Measurements from ENCODE around the gene LPXN. TPM values are rescaled to one million over a fixed set of nuclear protein-coding genes. Genes with fewer than 3 reads are reported as not detected.

LPXN gene
- total and polyA plus RNA-seq, 10 of the 15 experiments (the other 5 are each of a cell fraction or from before 2014, with no cell fraction given) = 131 to 349 (median 201) TPM

- in situ Hi-C loops (cut with MboI) = loop anchor here (25.0 kb wide), 2 partner anchors 1065 to 1260 kb away; partner anchors contain the start of genes P2RX3, PATL1 and SSRP1
- no peak for TF ChIP-seq RCOR1 (conservative IDR thresholded peaks at IDR 0.05; ENCODE audit: low read depth, low read length)
- no peak for TF ChIP-seq IRF3 (IDR thresholded peaks at IDR 0.05)
- no peak for TF ChIP-seq TARDBP (IDR thresholded peaks at IDR 0.05; ENCODE audit: borderline replicate concordance)
- TF ChIP-seq ZBTB4 (CRISPR knock-in tag; IDR thresholded peaks at IDR 0.05) = no peak
- no peak for TF ChIP-seq HDAC2 (IDR thresholded peaks at IDR 0.05)
- no peak for TF ChIP-seq KAT2A (conservative IDR thresholded peaks at IDR 0.05; ENCODE audit: control insufficient read depth, low read depth, low read length)
- TF ChIP-seq ESRRA (IDR thresholded peaks at IDR 0.05; ENCODE audit: low read length) = no peak
- no peak for TF ChIP-seq SREBF1 (IDR thresholded peaks at IDR 0.05; ENCODE audit: low read length)
- no peak for TF ChIP-seq RAD21 (IDR thresholded peaks at IDR 0.05; ENCODE audit: insufficient read depth, low read depth, low read length)
- TF ChIP-seq SMARCA5 (IDR thresholded peaks at IDR 0.05) = no peak
- TF ChIP-seq SMC3 (IDR thresholded peaks at IDR 0.05; ENCODE audit: borderline replicate concordance, low read length) = no peak
- TF ChIP-seq NFYB (IDR thresholded peaks at IDR 0.05; ENCODE audit: insufficient read depth, low read depth, low read length) = no peak
- no peak for TF ChIP-seq SMAD1 (IDR thresholded peaks at IDR 0.05; ENCODE audit: low read depth, partially characterized antibody)
- TF ChIP-seq USF1 (IDR thresholded peaks at IDR 0.05; ENCODE audit: borderline replicate concordance, extremely low read length, insufficient read depth, low read depth, low read length) = no peak
- no peak for TF ChIP-seq ZBTB11 (CRISPR knock-in tag; IDR thresholded peaks at IDR 0.05)
Measured at GRCh38 chr11:58597486-58598144, 22.0 kb upstream of the LPXN start.

More at GRCh38 chr11:58597486-58598144, 22.0 kb upstream of the LPXN start:
- SMC1A ChIA-PET (ENCODE audit: uncharacterized antibody, unreplicated experiment) = interaction anchor here (0.9 to 3.6 kb wide), 7 partner anchors 9 to 32 kb away, joined by 3 to 15 read pairs (median 3); no protein-coding TSS in a partner anchor
- WGBS (ENCODE audit: insufficient coverage, insufficient replicate concordance, low lambda C conversion rate, missing lambda C conversion rate) = 66% methylated on average over 3 of the region's 3 CpGs
- DNase-seq (ENCODE audit: low read depth, low spot score) (no peak), FAIRE-seq (no peak), ATAC-seq (peak; percentile 31)
- POLR2A ChIA-PET = interaction anchor here (0.5 to 1.4 kb wide), 6 partner anchors 8 to 53 kb away, joined by 3 to 4 read pairs (median 3); no protein-coding TSS in a partner anchor
- H2AFZ ChIP-seq (ENCODE audit: control insufficient read depth, low read depth, low read length) = no peak overlapping the region
- H3K36me3 ChIP-seq (ENCODE audit: control insufficient read depth in 2 of 2, insufficient read depth in 2 of 2, low read length in 1 of 2) = peaks cover 2 to 11% of the 10 kb centered on the region in 2 experiments
- peaks cover 86% of the 10 kb centered on the region for H3K79me2 ChIP-seq (ENCODE audit: control insufficient read depth, insufficient read depth, low read length)
- no peak overlapping the region for H3K9ac ChIP-seq (ENCODE audit: control insufficient read depth, insufficient read depth, low read length)
- no peaks in the 10 kb centered on the region for H3K27me3 ChIP-seq (replicated peaks in 1 of 2; ENCODE audit: control insufficient read depth in 2 of 2, insufficient read depth in 2 of 2, low read length in 1 of 2)
- intact Hi-C loops (cut with micrococcal nuclease; ENCODE audit: unreplicated experiment) = no loop called here
- RAD21 ChIA-PET (ENCODE audit: unreplicated experiment) = interaction anchor here (0.8 to 1.0 kb wide), 2 partner anchors 29 to 32 kb away, joined by 3 read pairs; no protein-coding TSS in a partner anchor
- CTCF ChIA-PET = interaction anchor here (0.8 to 2.0 kb wide), 8 partner anchors 9 to 538 kb away, joined by 3 to 7 read pairs (median 4); no protein-coding TSS in a partner anchor
- H3K9me3 ChIP-seq (replicated peaks; ENCODE audit: control insufficient read depth, insufficient read depth, low read length) = no peaks in the 10 kb centered on the region; the same call in 2 of the 3 replicates
- no TSS peak for BruUV-seq (replicated peaks)
- no peak overlapping the region for H3K4me3 ChIP-seq
- peaks cover 2% of the 10 kb centered on the region for H3K4me1 ChIP-seq (ENCODE audit: control insufficient read depth, insufficient read depth, low read length)
- no peak overlapping the region for H3K27ac ChIP-seq (ENCODE audit: control insufficient read depth, insufficient read depth)
- no peaks in the 10 kb centered on the region for H4K20me1 ChIP-seq (ENCODE audit: control insufficient read depth, insufficient read depth)
- H3K4me2 ChIP-seq (ENCODE audit: control insufficient read depth, insufficient read depth) = no peak overlapping the region

All from GM12878 (cell line).